ENCODE data around the gene ATAD3A.
"Not testable (repeated sequence)": the region's sequence is repeated elsewhere in the genome, so short reads cannot be mapped to it uniquely, and the experiment has no call there.

ATAD3A gene

GRCh38 chr1:1490633-1491230, 21.2 kb upstream of the ATAD3A start:
- DNase-seq, result no peak

GRCh38 chr1:1491601-1492000, 20.4 kb upstream of the ATAD3A start:
- DNase-seq, result no peak

GRCh38 chr1:1494311-1494710, 17.7 kb upstream of the ATAD3A start:
- DNase-seq, result not testable (repeated sequence)

GRCh38 chr1:1495461-1495975, 16.4 kb upstream of the ATAD3A start:
- DNase-seq, result not testable (repeated sequence)

GRCh38 chr1:1504777-1505365, 7.1 kb upstream of the ATAD3A start:
- peak; percentile 85 for DNase-seq

- DNase-seq, result peak; percentile 58
Observed at GRCh38 chr1:1505366-1505798, 6.6 kb upstream of the ATAD3A start.

- not testable (repeated sequence) for DNase-seq
Observed at GRCh38 chr1:1505801-1506200, 6.2 kb upstream of the ATAD3A start.

GRCh38 chr1:1507305-1507704, 4.7 kb upstream of the ATAD3A start:
- DNase-seq, result no peak

GRCh38 chr1:1508775-1509464, 3.0 kb upstream of the ATAD3A start:
- not testable (repeated sequence) for DNase-seq

- DNase-seq, result not testable (repeated sequence)
Observed at GRCh38 chr1:1509465-1509850, 2.5 kb upstream of the ATAD3A start.

GRCh38 chr1:1510912-1511532, 940 bp upstream of the ATAD3A start:
- peak; percentile 39 for DNase-seq

GRCh38 chr1:1512425-1512824, 463 bp downstream of the ATAD3A start:
- DNase-seq, result not testable (repeated sequence)

GRCh38 chr1:1513675-1514074, 1.7 kb downstream of the ATAD3A start:
- DNase-seq, result not testable (repeated sequence)

- not testable (repeated sequence) for DNase-seq
Observed at GRCh38 chr1:1514376-1514775, 2.4 kb downstream of the ATAD3A start.

- not testable (repeated sequence) for DNase-seq
Observed at GRCh38 chr1:1516923-1517322, 5.0 kb downstream of the ATAD3A start.

GRCh38 chr1:1517973-1518620, 6.1 kb downstream of the ATAD3A start:
- DNase-seq, result no peak

GRCh38 chr1:1518621-1519007, 6.7 kb downstream of the ATAD3A start:
- not testable (repeated sequence) for DNase-seq

GRCh38 chr1:1519805-1520505, 8.0 kb downstream of the ATAD3A start:
- DNase-seq, result not testable (repeated sequence)

- DNase-seq, result no peak
Observed at GRCh38 chr1:1521331-1521730, 9.4 kb downstream of the ATAD3A start.

GRCh38 chr1:1522536-1522935, 10.6 kb downstream of the ATAD3A start:
- not testable (repeated sequence) for DNase-seq

GRCh38 chr1:1523226-1523625, 11.3 kb downstream of the ATAD3A start:
- not testable (repeated sequence) for DNase-seq

GRCh38 chr1:1523651-1524050, 11.7 kb downstream of the ATAD3A start:
- not testable (repeated sequence) for DNase-seq
